Nephron progenitor cell (in vitro differentiated cells): ENCODE measurements around the gene CAMK2D.

Experiments used
- DNase-seq: peaks from one replicate; pipeline ENCODE4 v3.0.0; 2021
- H3K27ac Mint-ChIP-seq: 2 replicates; pipeline ENCODE4 v1.8.0; 2021; ENCODE audit warnings: mild to moderate bottlenecking, moderate library complexity, mixed read lengths
- H3K27me3 Mint-ChIP-seq: 2 replicates; pipeline ENCODE4 v1.8.0; 2021; ENCODE audit warnings: mild to moderate bottlenecking, low read depth, mixed read lengths; ENCODE audit not compliant: poor library complexity
- H3K36me3 Mint-ChIP-seq: 2 replicates; pipeline ENCODE4 v1.8.0; 2021; ENCODE audit warnings: low read depth, mixed read lengths
- H3K4me1 Mint-ChIP-seq: 2 replicates; pipeline ENCODE4 v1.8.0; 2021; ENCODE audit warnings: mixed read lengths
- H3K4me3 Mint-ChIP-seq: 2 replicates; pipeline ENCODE4 v1.8.0; 2021; ENCODE audit warnings: mild to moderate bottlenecking, moderate library complexity, mixed read lengths
- H3K9me3 Mint-ChIP-seq: 2 replicates; pipeline ENCODE4 v1.8.0; 2021; ENCODE audit warnings: mild to moderate bottlenecking, moderate library complexity, mixed read lengths
- CTCF ChIP-seq: fragments of 200-600 bp; sonication (generic); IDR thresholded peaks from 2 replicates; pipeline ENCODE4 v1.5.0; 2021; ENCODE audit warnings: antibody characterized with exemption

CAMK2D gene

GRCh38 chr4:113682730-113683537, 78.6 kb downstream of the CAMK2D start:
- no peak for DNase-seq

GRCh38 chr4:113678641-113679040, 82.9 kb downstream of the CAMK2D start:
- Mint-ChIP-seq H3K9me3 (peaks cover 10% of the 10 kb centered on the region), H3K36me3 (peaks cover 29% of the 10 kb centered on the region), H3K27me3 (peaks cover 4% of the 10 kb centered on the region), H3K4me1 (peaks cover 9% of the 10 kb centered on the region), H3K27ac (no peak overlapping the region), H3K4me3 (no peak overlapping the region)
- DNase-seq: no peak
- TF ChIP-seq CTCF: no peak

More at GRCh38 chr4:113682730-113683537, 78.6 kb downstream of the CAMK2D start:
- H3K9me3 Mint-ChIP-seq: peaks cover 10% of the 10 kb centered on the region
- H3K27ac Mint-ChIP-seq: peak overlapping the region; percentile 23
- no peak overlapping the region for H3K4me3 Mint-ChIP-seq
- H3K27me3 Mint-ChIP-seq: no peaks in the 10 kb centered on the region
- peaks cover 22% of the 10 kb centered on the region for H3K36me3 Mint-ChIP-seq
- H3K4me1 Mint-ChIP-seq: no peaks in the 10 kb centered on the region
- TF ChIP-seq CTCF: no peak

- Mint-ChIP-seq H3K9me3 (peaks cover 7% of the 10 kb centered on the region), H3K4me1 (peaks cover 9% of the 10 kb centered on the region), H3K27me3 (peaks cover 4% of the 10 kb centered on the region), H3K27ac (no peak overlapping the region), H3K4me3 (no peak overlapping the region), H3K36me3 (peaks cover 25% of the 10 kb centered on the region)
- no peak for DNase-seq
- no peak for TF ChIP-seq CTCF
These were observed 84.2 kb downstream of the CAMK2D start for GRCh38 chr4:113677325-113677724.

GRCh38 chr4:113675731-113676697, 85.5 kb downstream of the CAMK2D start:
- no peak for DNase-seq
- no peaks in the 10 kb centered on the region for H3K9me3 Mint-ChIP-seq
- no peak overlapping the region for H3K27ac Mint-ChIP-seq
- peaks cover 14% of the 10 kb centered on the region for H3K36me3 Mint-ChIP-seq
- H3K27me3 Mint-ChIP-seq: peaks cover 4% of the 10 kb centered on the region
- TF ChIP-seq CTCF: no peak
- H3K4me1 Mint-ChIP-seq: peaks cover 9% of the 10 kb centered on the region
- H3K4me3 Mint-ChIP-seq: no peak overlapping the region

GRCh38 chr4:113674733-113675132, 86.8 kb downstream of the CAMK2D start:
- Mint-ChIP-seq H3K4me3 (no peak overlapping the region), H3K36me3 (peaks cover 6% of the 10 kb centered on the region), H3K4me1 (peaks cover 9% of the 10 kb centered on the region), H3K27me3 (peaks cover 4% of the 10 kb centered on the region), H3K27ac (no peak overlapping the region), H3K9me3 (no peaks in the 10 kb centered on the region)
- TF ChIP-seq CTCF: no peak
- no peak for DNase-seq
